Sciatic nerve (tissue), 2 donors: ENCODE data around the gene CNNM4. TPM values are rescaled to one million over a fixed set of nuclear protein-coding genes. Genes with fewer than 3 reads are reported as not detected.

Experiments
- ATAC-seq: fragments of 200-7000 bp; cut with Tn5 transposase; one replicate; pipeline ENCODE4 v1.9.1; 2020; ENCODE audit warnings: mild to moderate bottlenecking, moderate library complexity
- DNase-seq: peaks from one replicate; pipeline ENCODE4 v3.0.0-alpha.2; 2020; ENCODE audit warnings: low spot score
- intact Hi-C: fragments of 100-400 bp; cut with DNase I; formaldehyde crosslinking; loops from one replicate; pipeline ENCODE4 v1.14.2; 2022
- total RNA-seq: library from RNA; stranded (reverse); fragmentation: NEBNext Ultra II Directional; extraction: Animal tissue kit (Norgen Biotek cat#: 25700); gene quantifications from one replicate; pipeline ENCODE4 v1.2.1, GENCODE V29; 2021
- donor health status: DM: no; HTN: no; CAD: no.
- donor health status: DM: no; HTN: no; CAD: no.

Gene CNNM4
- total RNA-seq, 1 donor from 2014 or later, result 13.9 TPM

DNA sequence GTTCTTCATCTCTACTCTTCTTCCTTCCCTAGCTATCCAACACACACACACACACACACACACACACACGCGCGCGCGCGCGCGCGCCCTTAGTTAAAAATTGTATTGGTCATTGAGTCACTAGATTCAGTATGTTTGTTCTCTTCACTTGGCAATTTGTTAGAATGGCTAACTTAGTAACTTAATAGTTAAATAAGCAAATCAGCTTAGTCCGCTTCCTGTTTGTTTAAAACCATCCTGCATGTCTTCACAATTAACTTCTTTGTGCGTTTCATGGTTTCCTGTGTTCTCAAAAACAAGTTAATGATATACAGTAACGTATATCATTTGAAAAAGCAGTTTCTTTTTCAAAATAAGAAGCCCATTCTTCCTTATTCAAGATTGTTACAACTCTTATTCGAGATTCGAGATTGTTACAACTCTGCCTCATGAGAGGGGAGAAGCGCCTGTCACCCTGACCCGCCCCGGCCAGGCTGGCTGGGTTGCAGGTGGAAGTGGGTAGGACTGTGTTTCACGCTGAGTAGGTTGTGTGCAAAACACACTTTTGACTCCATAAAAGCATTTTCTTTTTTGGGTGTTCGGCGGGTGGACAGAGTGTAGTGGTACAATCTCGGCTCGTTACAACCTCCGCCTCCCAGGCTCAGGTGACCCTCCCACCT, 45.9 kb downstream of the CNNM4 start:
- ATAC-seq (no peak), DNase-seq (no peak)
- intact Hi-C loops, result no loop called here

DNA sequence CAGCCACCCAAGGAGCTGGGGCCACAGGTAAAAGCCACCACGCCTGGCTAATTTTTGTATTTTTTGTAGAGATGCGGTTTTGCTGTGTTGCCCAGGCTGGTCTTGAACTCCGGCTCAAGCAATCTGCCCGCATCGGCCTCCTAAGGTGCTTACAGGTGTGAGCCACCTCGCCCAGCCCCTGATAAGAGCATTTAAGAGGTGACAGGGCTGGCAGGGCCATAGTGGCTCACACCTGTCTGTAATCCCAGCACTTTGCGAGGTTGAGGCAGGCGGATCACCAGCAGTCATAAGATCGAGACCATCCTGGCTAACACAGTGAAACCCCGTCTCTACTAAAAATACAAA, 46.4 kb downstream of the CNNM4 start:
- DNase-seq (no peak), ATAC-seq (no peak)
- intact Hi-C loops, result no loop called here

DNA sequence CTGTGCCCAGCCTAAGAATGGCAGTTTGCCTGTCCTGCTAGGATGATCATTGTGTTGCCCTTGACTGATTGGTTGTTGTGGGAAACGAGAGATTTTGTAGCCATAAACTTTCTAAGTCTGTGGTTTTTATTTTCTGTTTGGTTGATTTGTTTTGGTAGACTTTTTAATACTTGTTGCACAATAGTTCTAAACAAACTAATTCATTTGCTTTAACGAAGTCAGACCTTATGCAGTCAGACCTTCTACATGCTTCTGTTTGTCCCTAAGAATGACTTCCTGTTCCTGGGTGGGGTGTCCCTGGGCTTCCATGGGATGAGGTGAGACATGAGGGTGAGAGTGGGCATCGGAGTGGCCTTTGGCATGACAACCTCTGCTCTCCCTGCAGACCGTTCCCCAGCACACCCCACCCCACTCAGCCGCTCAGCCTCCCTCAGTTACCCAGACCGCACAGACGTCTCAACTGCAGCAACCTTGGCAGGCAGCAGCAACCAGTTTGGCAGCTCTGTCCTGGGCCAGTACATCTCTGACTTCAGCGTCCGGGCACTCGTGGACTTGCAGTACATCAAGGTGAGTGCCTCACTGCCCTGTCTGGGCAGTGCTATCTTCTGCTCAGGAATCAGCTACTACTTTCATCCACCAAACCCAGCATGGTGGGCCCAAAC, 47.6 kb downstream of the CNNM4 start:
- no peak for ATAC-seq
- intact Hi-C loops, result no loop called here
- DNase-seq, result no peak

DNA sequence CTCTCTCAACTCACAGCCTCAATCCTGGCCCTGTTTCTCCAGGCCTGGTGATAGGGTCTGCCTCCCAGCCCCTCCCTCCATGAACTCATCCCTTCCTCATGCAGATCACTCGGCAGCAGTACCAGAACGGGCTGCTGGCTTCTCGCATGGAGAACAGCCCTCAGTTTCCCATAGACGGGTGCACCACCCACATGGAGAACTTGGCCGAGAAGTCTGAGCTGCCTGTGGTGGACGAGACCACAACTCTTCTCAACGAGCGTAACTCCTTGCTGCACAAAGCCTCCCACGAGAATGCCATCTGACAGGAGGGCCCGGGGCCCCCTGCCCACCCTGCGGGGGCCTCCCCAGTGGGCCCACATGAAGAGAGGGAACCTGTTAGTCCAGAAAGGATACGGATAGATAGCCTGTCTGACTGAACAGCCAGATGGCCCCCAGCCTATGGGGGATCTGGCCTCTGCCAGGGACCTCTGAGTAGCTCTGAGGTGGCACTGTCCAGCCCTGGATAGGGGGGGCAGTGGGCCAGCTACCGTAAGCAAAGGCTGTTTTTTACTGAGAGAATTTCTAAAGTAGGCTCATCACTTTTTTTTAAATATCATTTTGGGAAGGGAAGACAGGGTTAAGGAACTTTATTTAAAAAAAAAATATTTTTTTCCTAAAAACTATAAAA, 48.6 kb downstream of the CNNM4 start:
- DNase-seq, result no peak
- intact Hi-C loops, result no loop called here
- ATAC-seq, result no peak

DNA sequence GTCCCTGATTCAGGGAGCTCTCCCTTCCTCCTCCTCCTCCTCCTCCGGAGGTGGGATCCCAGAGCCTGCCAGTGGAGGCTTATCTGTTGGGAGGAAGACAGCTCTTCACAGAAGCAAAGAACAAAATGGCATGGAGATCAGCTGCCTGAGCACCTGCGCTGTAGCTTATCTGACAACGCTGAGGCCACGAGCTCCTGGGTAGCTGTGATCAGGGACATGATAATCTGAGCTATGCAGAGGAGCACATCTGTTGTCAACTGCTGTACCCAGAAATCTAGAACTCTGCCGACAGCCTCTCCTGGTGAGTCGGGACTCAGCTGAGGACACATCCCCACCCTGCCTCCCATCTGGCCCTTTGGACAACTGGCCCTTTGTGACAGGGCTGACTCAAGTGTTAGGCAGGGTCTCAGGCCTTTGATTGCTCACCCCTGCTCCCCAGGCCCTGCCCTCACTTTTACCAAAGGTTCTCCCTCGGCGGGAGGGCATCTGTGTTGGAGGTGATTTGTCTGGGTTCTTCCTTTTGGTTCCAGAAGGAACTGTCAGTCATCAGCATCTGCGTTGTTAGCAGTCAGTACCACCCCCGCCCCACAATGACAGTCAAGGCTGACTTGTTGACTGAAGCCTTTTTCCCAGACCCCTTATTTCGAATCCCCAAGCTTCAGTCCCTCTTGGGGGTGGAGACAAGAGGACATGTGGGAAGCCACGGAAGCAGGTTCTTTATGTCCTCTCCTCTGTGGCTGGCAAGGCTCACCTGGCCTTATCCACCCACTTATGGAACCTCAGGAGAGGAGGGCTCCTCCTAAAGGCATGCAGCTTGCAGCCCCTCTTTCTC, 49.5 kb downstream of the CNNM4 start:
- intact Hi-C loops, result loop anchor here (10.0 kb wide), 1 partner anchor 55 kb away; no protein-coding TSS in a partner anchor
- no peak for ATAC-seq

DNA sequence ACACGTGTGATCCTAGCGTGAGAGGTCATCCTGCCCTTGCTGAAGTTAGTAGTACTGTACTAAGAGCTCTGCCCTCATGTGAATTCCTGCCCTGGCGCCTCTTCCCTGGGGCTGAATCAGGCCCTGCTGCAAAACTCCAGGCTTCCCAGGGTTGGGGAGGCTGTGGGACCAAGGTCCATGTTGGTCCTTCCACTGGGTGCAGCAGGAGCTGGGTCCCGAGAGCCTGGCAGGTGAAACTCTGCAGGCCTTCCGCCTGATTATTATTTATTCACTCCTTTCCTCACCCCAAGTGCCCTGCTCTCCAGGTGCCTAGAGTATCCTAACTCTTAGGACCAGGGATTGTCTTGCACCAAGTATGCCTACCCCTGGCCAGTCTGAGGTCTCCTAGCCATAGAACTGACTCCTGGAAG, 50.1 kb downstream of the CNNM4 start:
- intact Hi-C loops, result loop anchor here (10.0 kb wide), 1 partner anchor 54 kb away; no protein-coding TSS in a partner anchor
- DNase-seq, result no peak
- ATAC-seq, result no peak

More for the DNA sequence above, 49.5 kb downstream of the CNNM4 start:
- no peak for DNase-seq

DNA sequence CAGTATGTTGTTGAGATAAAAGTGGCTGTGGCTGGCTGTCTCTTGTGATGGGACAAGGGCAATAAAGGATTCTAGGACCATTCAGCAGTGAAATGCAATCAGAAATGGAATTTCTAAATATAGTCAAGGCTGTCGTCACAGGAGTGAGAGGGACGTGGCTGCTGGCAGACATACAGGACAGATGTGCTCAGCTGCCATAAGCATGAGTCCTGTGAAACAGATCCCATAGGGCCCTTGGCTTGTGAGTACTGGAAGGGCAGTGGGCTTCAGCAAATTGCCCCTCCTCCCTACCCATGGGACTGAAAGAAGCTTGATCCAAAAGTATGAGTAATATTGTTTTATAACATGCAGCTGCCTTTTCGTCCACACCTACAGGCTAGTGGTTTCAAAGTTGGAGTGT, 51.2 kb downstream of the CNNM4 start:
- intact Hi-C loops, result loop anchor here (10.0 kb wide), 1 partner anchor 53 kb away; no protein-coding TSS in a partner anchor
- ATAC-seq, result peak; percentile 45
- DNase-seq, result no peak

DNA sequence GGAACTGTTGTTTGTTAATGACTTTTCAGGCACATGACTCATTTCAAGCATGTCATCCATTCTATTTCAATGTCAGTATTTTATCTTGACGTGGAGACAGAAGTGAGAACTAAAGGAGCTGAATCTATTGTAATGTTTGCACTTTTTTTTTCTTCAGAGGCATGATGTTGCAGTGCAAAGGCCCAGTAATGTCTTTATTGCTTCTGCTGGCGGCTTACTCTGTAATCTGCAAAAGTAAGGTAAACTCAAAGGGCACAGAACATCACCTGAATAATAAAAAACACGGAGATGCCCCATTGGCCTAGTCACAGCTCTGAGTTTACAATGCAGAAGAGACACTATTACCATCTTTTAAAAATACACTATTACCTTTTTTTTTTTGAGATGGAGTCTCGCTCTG, 53.0 kb downstream of the CNNM4 start:
- no peak for DNase-seq
- ATAC-seq, result no peak
- intact Hi-C loops, result loop anchor here (10.0 kb wide), 1 partner anchor 51 kb away; no protein-coding TSS in a partner anchor

DNA sequence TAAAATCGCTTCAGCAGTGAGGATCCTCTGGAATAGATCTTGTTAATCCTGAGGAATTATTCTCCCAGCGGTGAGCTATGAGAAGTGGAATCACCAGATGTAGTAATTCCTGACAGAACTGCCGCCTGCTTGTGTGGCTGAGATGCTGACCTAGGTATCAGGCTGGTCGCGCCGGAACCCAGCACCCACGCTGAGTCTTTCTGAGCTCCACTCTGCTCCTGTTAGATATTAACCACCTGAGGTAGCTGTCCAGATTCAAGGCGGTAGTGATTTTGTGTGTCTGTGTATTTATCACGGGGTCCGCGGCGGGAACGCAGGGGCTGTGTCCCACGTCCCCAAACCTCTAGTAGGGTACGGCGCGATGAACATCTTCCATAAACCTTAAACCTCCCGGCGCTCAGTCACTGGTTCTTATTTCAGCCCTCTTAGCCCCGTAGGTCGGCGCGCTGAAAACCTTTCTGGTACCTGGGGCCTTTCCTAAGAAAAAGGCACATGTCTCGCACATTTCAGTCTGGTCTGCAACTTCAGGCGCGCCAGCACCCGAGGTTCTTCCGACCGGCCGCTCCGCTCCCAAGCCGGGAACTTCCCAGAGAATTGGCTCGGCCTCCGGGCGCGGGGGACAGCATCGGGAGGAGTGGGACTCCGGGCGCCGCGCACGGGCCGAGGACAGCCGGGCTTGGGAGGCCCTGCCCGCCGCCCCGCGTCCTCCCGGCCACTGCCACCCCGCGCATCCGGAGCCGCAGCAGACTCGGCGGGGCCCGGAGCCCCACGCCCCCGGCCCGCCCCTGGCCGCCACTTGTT, 54.8 kb downstream of the CNNM4 start:
- no peak for DNase-seq
- ATAC-seq, result peak; percentile 12
- intact Hi-C loops, result loop anchor here (10.0 kb wide), 1 partner anchor 49 kb away; no protein-coding TSS in a partner anchor

DNA sequence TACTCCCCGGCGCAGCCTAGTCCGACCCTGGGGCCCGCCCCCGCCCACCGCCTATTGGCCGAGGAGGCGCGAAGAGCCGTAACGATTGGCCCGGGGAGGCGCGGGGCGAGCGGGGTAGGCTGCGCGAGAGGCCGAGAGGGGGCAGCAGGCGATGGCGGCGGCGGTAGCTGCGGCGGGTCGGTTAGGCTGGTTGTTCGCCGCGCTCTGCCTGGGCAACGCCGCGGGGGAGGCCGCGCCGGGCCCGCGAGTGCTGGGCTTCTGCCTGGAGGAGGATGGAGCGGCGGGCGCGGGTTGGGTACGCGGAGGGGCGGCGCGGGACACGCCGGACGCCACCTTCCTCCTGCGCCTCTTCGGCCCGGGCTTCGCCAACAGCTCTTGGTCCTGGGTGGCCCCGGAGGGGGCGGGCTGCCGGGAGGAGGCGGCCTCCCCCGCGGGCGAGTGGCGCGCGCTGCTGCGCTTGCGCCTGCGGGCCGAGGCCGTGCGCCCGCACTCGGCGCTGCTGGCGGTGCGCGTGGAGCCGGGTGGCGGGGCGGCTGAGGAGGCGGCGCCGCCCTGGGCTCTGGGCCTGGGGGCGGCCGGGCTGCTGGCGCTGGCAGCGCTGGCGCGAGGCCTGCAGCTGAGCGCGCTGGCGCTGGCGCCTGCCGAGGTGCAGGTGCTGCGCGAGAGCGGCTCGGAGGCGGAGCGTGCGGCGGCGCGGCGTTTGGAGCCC, 55.6 kb downstream of the CNNM4 start, which contains the start of gene CNNM3:
Gene CNNM3 (plus strand): TSS at position 142 of the 709 bp plus-strand sequence. CDS start 10 bp downstream, at position 152.
- peak; percentile 97 for ATAC-seq
- peak; percentile 98 for DNase-seq
- intact Hi-C loops, result loop anchor here (10.0 kb wide), 1 partner anchor 49 kb away; no protein-coding TSS in a partner anchor

DNA sequence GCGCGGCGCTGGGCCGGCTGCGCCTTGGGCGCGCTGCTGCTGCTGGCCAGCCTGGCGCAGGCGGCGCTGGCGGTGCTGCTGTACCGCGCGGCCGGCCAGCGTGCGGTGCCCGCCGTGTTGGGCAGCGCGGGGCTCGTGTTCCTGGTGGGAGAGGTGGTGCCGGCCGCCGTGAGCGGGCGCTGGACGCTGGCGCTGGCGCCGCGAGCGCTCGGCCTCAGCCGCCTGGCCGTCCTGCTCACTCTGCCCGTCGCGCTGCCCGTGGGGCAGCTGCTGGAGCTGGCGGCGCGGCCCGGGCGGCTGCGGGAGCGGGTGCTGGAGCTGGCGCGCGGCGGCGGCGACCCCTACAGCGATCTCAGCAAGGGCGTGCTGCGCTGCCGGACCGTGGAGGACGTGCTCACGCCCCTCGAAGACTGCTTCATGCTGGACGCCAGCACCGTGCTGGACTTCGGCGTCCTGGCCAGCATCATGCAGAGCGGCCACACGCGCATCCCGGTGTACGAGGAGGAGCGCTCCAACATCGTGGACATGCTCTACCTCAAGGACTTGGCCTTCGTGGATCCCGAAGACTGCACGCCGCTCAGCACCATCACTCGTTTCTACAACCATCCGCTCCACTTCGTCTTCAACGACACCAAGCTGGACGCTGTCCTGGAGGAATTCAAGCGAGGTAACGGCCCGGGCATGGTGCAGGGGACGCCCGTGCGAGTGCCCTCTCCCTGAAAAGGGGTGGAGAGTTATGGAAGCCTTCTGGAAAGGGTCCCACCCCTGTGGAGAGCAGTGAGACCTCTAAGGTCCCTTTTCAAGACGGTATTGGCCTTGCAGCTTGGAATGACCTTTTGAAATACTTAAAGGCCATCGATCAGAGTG, 56.4 kb downstream of the CNNM4 start:
- ATAC-seq, result no peak
- DNase-seq, result no peak
- intact Hi-C loops, result loop anchor here (10.0 kb wide), 1 partner anchor 48 kb away; no protein-coding TSS in a partner anchor

DNA sequence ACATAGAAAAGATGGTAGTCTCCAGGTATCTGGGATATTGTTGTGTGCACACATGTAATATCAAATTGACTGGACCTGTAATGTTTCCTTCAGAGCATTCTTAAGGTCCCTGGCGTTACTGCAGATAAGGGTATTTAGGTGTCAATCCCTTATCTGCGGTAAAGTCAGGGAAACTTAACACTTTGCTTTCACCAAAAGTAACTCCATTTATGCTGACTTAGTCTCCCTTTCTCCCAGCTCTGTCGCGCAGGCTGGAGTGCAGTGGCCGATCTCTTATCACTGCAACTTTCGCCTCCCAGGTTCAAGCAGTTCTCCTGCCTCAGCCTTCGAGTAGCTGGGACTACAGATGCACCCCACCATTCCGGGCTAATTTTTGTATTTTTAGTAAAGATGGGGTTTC, 57.2 kb downstream of the CNNM4 start:
- DNase-seq (no peak), ATAC-seq (no peak)
- intact Hi-C loops, result loop anchor here (10.0 kb wide), 1 partner anchor 47 kb away; no protein-coding TSS in a partner anchor

DNA sequence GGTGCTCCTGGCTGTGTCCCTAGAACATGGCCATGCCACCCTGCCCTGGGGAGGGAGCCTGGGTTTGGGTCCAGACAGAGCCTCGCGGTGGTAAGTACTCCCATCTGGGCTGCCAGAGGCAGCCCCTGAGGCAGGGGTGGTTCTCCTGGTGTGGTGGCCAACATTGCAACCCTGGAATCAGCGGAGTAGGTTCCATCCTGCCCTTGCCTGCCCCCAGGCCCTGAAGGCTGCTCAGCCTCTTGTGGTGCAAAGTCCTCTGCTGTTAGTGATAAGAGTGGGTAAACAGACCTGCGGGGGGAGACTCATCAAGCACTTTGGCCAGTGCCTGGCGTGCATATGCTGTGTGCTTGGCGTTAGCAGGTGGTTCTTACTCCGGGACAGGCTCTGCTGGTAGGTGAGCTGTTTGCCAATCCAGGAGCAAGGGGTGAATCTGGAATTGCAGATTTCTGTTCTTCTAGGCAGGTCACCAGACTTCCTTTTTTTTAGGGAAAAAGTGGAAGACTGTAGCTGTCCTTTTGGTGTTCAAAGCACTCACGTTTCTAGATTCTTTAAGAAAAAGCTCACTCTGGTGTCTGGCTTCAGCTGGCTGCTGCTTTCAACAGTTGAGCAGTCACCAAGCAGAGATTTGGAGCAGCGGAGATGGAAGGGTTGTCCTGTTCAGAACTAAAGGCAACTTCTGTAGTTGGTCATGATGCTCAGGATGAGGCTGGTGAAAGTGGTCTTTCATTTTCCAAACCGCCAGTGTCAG, 58.6 kb downstream of the CNNM4 start:
- ATAC-seq, result no peak
- no peak for DNase-seq
- intact Hi-C loops, result loop anchor here (10.0 kb wide), 1 partner anchor 45 kb away; no protein-coding TSS in a partner anchor

DNA sequence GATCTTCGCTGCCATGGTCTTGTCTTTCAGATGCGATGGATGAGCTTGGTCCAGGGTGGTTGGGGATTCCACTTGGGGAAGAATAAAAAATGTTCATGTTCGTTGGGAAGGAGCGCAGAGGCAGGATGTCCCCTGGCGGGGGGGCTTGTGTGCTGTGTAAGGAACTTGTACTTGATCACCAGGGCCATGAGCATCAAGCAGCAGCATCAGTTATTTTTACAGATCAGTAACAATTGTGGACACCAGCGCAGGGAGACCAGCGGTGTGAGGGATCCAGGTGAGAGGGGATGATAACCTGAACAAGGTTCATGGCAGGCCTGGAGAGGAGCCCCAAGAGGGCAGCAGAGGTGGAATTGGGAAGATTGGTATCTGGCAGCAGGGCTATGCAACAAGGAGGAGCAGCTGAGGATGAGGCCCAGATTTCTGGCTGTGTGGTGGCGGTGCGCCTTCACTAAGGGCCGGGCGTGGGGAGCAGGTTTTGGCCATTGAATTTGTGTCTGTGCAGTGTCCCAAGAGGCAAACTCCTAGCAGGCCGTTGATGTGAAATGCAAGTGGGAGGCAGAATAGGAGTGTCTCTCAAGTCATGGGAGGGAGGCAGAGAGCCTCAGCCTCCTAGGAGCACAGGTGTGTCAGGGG, 59.3 kb downstream of the CNNM4 start:
- ATAC-seq, result no peak
- intact Hi-C loops, result loop anchor here (10.0 kb wide), 1 partner anchor 45 kb away; no protein-coding TSS in a partner anchor
- DNase-seq, result no peak

DNA sequence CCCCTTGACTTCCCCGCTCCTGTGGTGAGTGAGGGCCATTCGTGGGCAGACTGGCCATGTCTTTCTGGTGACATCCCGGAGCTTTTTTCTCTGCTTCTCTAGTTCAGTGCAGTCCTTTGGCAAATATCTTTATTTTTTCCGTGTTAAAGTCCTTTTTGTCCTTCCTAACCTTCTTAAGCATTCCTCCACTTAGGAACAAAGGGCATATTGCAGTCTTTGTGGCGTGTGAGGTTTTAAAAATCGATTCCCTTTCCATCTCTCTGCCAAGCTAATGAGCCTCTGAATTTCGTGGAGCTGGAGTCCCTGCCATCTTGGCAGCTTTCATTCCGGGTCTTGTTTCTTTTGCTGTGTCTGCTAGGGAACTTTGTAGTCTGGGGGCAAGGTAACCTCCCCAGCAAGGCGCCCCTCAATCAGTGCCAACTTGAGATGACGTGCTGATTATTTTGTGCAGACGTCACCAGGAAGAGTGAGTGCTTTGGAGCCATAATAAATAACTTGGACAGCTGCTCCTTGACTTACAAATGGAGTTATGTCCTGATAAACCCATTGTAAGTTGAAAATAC, 60.5 kb downstream of the CNNM4 start:
- intact Hi-C loops, result no loop called here
- DNase-seq, result no peak
- ATAC-seq, result no peak
